K562 treated with DMSO at 1 percent for 24 hours (cell line): ENCODE measurements around the gene GNB1L. TPM values are rescaled to one million over a fixed set of nuclear protein-coding genes. Genes with fewer than 3 reads are reported as not detected.

Experiments
- total RNA-seq: library from RNA; unstranded; fragments of 300-600 nt; gene quantifications from 2 replicates; pipeline ENCODE4 v1.2.3, GENCODE V29; 2022; ENCODE audit warnings: low read depth; ENCODE audit not compliant: insufficient read depth

Gene GNB1L, protein sequence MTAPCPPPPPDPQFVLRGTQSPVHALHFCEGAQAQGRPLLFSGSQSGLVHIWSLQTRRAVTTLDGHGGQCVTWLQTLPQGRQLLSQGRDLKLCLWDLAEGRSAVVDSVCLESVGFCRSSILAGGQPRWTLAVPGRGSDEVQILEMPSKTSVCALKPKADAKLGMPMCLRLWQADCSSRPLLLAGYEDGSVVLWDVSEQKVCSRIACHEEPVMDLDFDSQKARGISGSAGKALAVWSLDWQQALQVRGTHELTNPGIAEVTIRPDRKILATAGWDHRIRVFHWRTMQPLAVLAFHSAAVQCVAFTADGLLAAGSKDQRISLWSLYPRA
- total RNA-seq = 103 and 110 TPM in 2 replicates

DNA sequence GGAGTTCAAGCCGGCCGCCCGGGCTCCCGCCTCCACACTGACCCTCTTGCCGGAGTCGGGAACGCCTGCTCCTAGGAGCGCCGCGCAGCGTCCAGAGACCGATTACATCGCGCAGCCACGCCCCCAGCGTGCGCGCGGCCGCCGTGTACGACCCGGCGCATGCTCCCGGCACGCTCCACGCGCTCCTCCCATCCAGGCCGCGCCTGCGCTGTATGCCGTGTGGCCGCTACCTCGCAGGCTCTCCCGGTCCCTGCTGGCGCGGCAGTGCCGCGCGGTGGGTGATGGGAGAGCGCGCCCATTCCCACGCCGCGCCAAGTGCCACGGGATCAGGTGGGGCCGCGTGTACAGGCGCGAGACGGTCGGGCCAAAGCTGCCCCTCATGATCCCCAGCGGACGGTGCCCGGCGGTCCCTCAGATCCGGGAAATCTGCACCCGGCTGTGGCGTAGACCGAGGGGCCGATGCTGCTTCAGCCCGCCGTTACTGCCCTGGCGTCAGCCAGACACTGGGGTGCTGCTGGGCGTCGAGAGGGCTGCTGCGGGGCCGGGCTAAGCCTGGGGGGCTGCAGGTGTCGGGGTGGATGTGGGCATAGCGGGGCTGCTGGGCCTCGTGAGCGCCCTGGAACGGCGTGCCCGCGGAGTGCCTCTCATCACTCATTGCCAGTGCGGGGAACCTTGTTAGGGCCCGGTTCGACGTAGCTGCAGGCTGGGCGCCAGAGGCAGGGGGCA lies at the start of gene GNB1L, which contains the start of gene RTL10:
TSS of gene GNB1L (minus strand) at position 97 of the 726 bp plus-strand sequence. CDS start 33,519 bp downstream, outside the sequence.
TSS of gene RTL10 (minus strand) at position 97 of the 726 bp plus-strand sequence. CDS start 2,613 bp downstream, outside the sequence.

DNA sequence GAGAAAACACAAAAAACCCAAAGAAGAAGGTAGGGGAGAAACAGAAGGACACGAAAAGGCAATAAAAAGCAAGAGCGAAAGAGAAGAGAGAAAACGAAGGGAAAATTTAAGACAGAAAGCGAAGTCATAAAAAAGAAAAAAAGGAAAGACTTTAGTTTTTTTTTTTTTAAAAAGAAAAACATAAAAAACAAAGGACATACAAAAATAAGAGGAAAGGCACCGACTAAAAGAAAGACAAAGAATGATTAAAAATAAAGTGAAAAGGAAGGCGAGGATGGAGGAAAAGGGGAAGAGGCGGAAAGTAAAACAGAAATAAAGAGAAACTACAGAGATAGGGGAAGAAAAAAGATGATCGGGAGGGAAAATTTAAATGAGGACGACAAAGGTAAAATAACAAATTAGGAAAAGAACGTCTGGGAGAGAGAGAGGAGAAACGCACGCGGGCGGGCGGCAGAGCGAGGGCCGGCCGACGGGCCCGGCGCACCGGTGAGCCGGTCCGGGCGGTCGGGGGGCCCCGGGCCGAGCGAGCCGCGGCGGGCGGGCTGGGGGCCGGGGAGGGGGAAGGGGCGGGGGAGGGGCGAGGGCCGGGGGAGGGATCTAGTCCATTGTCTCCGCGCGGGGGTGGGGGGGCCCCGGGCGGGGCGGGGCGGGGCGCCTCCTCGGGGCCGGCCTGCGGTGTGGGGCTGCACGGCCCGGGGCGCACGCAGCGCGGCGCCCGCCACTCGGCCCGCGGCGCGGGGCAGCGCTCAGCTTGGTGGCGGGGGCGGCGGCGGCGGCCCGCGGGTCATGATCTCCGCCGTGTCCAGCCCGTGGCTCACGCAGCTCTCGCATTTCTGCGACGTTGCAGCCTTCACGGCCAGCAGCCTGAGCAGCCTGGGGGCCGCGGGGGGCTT lies 94.4 kb downstream of the GNB1L start, which contains the start of gene TBX1:
TSS of gene TBX1 (plus strand) at position 721 of the 893 bp plus-strand sequence. CDS start at position 787, 66 bp downstream.

Other genes with a start within 250 kb of the GNB1L start
- gene SEPTIN5, start 140.4 kb downstream of the GNB1L start, total RNA-seq = 66.6 and 70.3 TPM in 2 replicates
- 114 and 143 TPM in 2 replicates for gene GP1BB, start 131.3 kb downstream of the GNB1L start, total RNA-seq
- 18.1 and 21.7 TPM in 2 replicates for gene TBX1, start 94.1 kb downstream of the GNB1L start, total RNA-seq
- gene RTL10, start within 50 bp of the GNB1L start, total RNA-seq = 50.3 and 53.7 TPM in 2 replicates
- 717 and 742 TPM in 2 replicates for gene COMT, start 86.9 kb upstream of the GNB1L start, total RNA-seq
- gene TXNRD2, start 86.9 kb upstream of the GNB1L start, total RNA-seq = 131 and 135 TPM in 2 replicates
- gene ARVCF, start 161.9 kb upstream of the GNB1L start, total RNA-seq = 60.7 and 69.4 TPM in 2 replicates
- 97.1 and 98.2 TPM in 2 replicates for gene TANGO2, start 166.2 kb upstream of the GNB1L start, total RNA-seq
- gene DGCR8, start 225.4 kb upstream of the GNB1L start, total RNA-seq = 47.4 and 51.1 TPM in 2 replicates